GM12801 (cell line): ENCODE data around the gene CXorf38.

Experiments
- TF ChIP-seq, protein P1 (sequence below): IDR thresholded peaks from one replicate; pipeline ENCODE4 v1.5.1; 2011; ENCODE audit warnings: control low read depth; ENCODE audit not compliant: insufficient read length; ENCODE audit errors: extremely low read depth

Gene CXorf38

DNA sequence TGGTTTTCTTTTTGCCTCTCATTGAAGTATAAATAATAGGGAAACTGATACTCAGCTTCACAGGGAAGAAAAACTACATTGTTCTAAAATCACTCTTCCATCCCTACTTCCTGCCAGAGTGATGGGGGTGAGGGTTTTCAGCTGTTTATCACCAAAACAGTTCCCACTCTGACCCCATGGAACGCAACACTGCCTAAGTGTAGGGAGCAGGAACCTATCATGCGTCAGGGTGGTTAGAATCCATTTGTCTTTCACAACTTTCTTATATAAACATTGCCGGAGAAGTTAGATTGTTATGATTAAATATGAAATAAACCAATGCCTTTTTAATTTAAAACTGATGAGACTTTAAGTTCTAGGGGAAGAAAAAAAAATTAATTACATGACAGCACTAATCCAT is 40.0 kb downstream of the CXorf38 start:
- TF ChIP-seq, protein P1, sequence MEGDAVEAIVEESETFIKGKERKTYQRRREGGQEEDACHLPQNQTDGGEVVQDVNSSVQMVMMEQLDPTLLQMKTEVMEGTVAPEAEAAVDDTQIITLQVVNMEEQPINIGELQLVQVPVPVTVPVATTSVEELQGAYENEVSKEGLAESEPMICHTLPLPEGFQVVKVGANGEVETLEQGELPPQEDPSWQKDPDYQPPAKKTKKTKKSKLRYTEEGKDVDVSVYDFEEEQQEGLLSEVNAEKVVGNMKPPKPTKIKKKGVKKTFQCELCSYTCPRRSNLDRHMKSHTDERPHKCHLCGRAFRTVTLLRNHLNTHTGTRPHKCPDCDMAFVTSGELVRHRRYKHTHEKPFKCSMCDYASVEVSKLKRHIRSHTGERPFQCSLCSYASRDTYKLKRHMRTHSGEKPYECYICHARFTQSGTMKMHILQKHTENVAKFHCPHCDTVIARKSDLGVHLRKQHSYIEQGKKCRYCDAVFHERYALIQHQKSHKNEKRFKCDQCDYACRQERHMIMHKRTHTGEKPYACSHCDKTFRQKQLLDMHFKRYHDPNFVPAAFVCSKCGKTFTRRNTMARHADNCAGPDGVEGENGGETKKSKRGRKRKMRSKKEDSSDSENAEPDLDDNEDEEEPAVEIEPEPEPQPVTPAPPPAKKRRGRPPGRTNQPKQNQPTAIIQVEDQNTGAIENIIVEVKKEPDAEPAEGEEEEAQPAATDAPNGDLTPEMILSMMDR, result no peak

GRCh38 chrX:40603446-40603845 is 43.9 kb downstream of the CXorf38 start:
- TF ChIP-seq, protein P1, result no peak

DNA sequence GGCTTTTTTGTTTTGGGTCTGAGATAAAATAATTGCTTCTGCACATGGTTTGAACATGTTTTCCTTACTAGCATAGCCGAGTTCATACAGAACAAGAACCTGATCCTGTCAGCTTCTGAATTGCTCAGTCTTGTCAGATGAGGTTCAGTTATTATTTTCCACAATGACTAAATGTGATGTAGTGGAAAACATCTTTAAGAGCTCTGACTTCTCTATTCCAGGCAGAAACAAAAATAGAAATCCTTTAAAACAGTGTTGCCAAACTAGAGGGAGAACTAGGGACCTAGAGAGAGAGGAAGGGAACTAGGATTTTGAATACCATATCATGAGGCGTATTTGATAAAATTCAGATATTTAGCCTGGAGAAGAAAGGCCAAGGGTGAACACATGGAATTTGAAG is 64.5 kb downstream of the CXorf38 start:
- TF ChIP-seq, protein P1, result no peak

DNA sequence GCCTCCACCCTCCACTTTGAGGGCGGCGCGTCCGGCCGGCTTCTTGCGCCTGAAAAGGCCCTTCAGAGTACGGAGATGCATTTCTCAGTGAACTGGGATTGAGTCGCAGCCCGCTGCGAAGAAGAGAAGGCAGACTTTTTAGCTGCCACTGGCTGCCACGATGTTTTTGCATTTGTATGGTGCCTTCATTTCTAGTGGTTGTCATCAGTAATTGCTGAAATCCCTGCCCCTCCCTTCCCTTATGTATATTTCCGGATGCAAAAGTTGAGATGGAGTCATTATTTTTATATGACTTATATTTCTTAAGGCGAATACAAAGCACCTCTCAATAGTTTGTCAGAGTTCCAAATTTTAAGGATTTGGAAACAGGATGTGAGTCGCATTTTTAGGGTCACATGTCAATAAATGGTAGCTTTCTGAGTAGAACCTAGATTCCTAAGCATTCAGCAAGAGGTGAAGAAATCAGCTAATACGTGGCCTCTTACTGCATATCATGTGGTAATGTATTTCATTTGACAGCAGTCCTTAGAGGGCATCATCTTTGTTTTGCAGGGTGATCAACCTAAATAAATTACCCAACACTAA is 65.9 kb downstream of the CXorf38 start:
- TF ChIP-seq, protein P1, result no peak

- TF ChIP-seq, protein P1, result no peak
Measured at GRCh38 chrX:40580537-40581335, 66.6 kb downstream of the CXorf38 start, which contains the start of gene ATP6AP2. Gene ATP6AP2 (plus strand): TSS chrX:40580970. CDS start chrX:40581066, 96 bp downstream.

GRCh38 chrX:40579900-40580536 is 67.3 kb downstream of the CXorf38 start:
- TF ChIP-seq, protein P1, result no peak

GRCh38 chrX:40579141-40579540 is 68.2 kb downstream of the CXorf38 start:
- TF ChIP-seq, protein P1, result no peak
